Heart right ventricle (tissue), 16 donors: Measurements from ENCODE around the gene DNAH12. TPM values are rescaled to one million over a fixed set of nuclear protein-coding genes. Genes with fewer than 3 reads are reported as not detected.

Experiments used
- ATAC-seq, 8 donors: fragments of 200-7000 bp; cut with Tn5 transposase; one replicate each; pipeline ENCODE4 v1.9.1; 2020; ENCODE audit warnings: mild to moderate bottlenecking in 8 of 8, moderate library complexity in 8 of 8, moderate number of reproducible peaks in 1 of 8
- DNase-seq, 2 donors: peaks; one replicate each; pipeline ENCODE4 v3.0.0-alpha.2; 2020
- H3K27ac ChIP-seq, 10 donors: fragments of 200-600 bp; sonication (generic) in 2 of 10; one replicate each; pipeline versions ENCODE4 v1.5.0 to v1.8.0; 2020 to 2022; ENCODE audit warnings: mild to moderate bottlenecking in 3 of 10
- H3K27me3 ChIP-seq, 7 donors: fragments of 200-600 bp; one replicate each; pipeline ENCODE4 v1.8.0; 2021 to 2022; ENCODE audit warnings: mild to moderate bottlenecking in 2 of 7
- H3K36me3 ChIP-seq, 9 donors: fragments of 200-600 bp; sonication (generic) in 1 of 9; one replicate each; pipeline versions ENCODE4 v1.5.0 to v1.8.0; 2020 to 2022; ENCODE audit warnings: mild to moderate bottlenecking in 2 of 9
- H3K4me1 ChIP-seq, 9 donors: fragments of 200-600 bp; sonication (generic) in 1 of 9; one replicate each; pipeline versions ENCODE4 v1.5.0 to v1.8.0; 2020 to 2022; ENCODE audit warnings: mild to moderate bottlenecking in 4 of 9
- H3K4me3 ChIP-seq, 10 donors: fragments of 200-600 bp; sonication (generic) in 2 of 10; one replicate each; pipeline versions ENCODE4 v1.5.0 to v1.8.0; 2020 to 2022; ENCODE audit warnings: mild to moderate bottlenecking in 7 of 10, moderate library complexity in 2 of 10
- H3K9me3 ChIP-seq, 11 donors: fragments of 200-600 bp in 10 of 11; sonication (generic) in 2 of 11; one replicate each; pipeline versions ENCODE4 v1.5.0 to v1.8.0; 2013 to 2022; ENCODE audit warnings: mild to moderate bottlenecking in 2 of 11, control low read depth in 1 of 11, moderate library complexity in 1 of 11
- WGBS, 2 donors: extraction: QIAGEN DNeasy Blood & Tissue Kit; methylation state at CpG; one replicate each; pipeline ENCODE4 v1.1.7; 2013; ENCODE audit warnings: inconsistent platforms in 1 of 2; 5-methylcytosine and 5-hydroxymethylcytosine counted together
- intact Hi-C, 10 donors: fragments of 100-400 bp; cut with DNase I; formaldehyde crosslinking; loops; one replicate each; pipeline versions ENCODE4 v1.11.1 to v1.14.2; 2022
- polyA plus RNA-seq, 2 donors: library from polyadenylated mRNA; stranded (reverse); fragments of 200-250 nt; gene quantifications; one replicate each; pipeline ENCODE4 v1.2.3, GENCODE V29; 2013
- total RNA-seq, 10 donors: library from RNA; stranded (reverse); fragmentation: NEBNext Ultra II Directional in 3 of 10; extraction: Animal tissue kit (Norgen Biotek cat#: 25700) in 3 of 10; gene quantifications; one replicate each; pipeline versions ENCODE4 v1.2.1 to v1.2.4, GENCODE V29; 2021 to 2023
- TF ChIP-seq, protein P1 (sequence below), 9 donors: fragments of 200-600 bp; sonication (generic) in 2 of 9; IDR thresholded peaks; one replicate each; pipeline versions ENCODE4 v1.5.0 to v1.8.0; 2021 to 2022; ENCODE audit warnings: antibody characterized with exemption in 9 of 9, mild to moderate bottlenecking in 5 of 9, moderate library complexity in 1 of 9
- donor health status: Arrhythmogenic right ventricular cardiomyopathy.
- donor health status: ischemic (EF 13 %, LVEDD 7.1; RV severe dilation, severe dysfunction).
- donor health status: healthy with polysubstance abuse.
- donor health status: DM: no; HTN: yes; CAD: no.
- donor health status: DM: no; HTN: no; CAD: no.
- donor health status: ischemic (EF 25% LVEDD 6.9; RV normal size, moderate dysfunction).
- donor health status: ischemic (EF 25% LVEDD 5.7; RV mildly dilated, moderate dysfunction).
- donor health status: healthy.
- donor health status: DM: yes; HTN: yes; CAD: no.
- donor health status: Ischemic cardiomyopathy.
- donor health status: ischemic (EF 35%, LVEDD 5.7; RV mildly dilated, moderate dysfunction).
- donor health status: nonischemic (EF 11% LVEDD 7.7; RV severe dilation, severe dysfunction).
- donor health status: DM: yes; HTN: yes; CAD: no.
- donor health status: PGD.
- donor health status: ischemic (EF 29% LVEDD 5.4; RV normal size, mild dysfunction).
- donor health status: nonischemic (EF 23%, LVEDD 6.1; RV moderate dilation, normal function).

The DNAH12 gene
- total and polyA plus RNA-seq, 12 donors = 0.01 to 0.44 (median 0.12) TPM; not detected in 4

DNA sequence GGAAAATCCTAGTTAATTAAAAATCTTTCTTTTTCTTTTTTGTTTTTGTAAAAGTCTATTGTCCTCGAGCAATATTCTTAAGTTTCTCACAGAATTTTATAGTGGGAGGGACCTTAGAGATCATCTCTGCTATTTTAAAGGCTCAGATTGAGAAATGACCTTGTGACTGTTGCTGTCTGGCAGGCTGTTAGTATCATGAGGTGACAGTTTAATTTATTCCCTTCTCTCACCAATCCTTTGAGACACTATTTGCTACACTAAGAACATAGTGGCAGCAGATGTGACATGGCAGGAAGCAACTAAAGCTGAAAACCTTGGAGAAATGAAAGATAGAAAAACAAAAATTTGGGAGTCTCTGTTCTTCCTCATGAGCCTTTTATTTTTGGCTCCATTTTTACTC, 291.7 kb downstream of the DNAH12 start:
- ATAC-seq = peak; percentile 34 to 82 (median 71)
- Histone ChIP-seq H3K9me3 (no peaks in the 10 kb centered on the region), H3K27me3 (no peaks in the 10 kb centered on the region), H3K36me3 (peaks cover 0 to 94% (median 23%) of the 10 kb centered on the region in 9 donors), H3K4me3 (peak overlapping the region in 7 of 10 donors; percentile 0 to 39 (median 25)), H3K27ac (peak overlapping the region in 7 of 10 donors; percentile 50 to 70 (median 63)), H3K4me1 (peaks cover 0 to 15% (median 5%) of the 10 kb centered on the region in 9 donors)
- intact Hi-C loops = no loop called here
- WGBS, 2 donors = 35 to 40% methylated on average over 1 of the region's 1 CpG
- TF ChIP-seq, protein P1, sequence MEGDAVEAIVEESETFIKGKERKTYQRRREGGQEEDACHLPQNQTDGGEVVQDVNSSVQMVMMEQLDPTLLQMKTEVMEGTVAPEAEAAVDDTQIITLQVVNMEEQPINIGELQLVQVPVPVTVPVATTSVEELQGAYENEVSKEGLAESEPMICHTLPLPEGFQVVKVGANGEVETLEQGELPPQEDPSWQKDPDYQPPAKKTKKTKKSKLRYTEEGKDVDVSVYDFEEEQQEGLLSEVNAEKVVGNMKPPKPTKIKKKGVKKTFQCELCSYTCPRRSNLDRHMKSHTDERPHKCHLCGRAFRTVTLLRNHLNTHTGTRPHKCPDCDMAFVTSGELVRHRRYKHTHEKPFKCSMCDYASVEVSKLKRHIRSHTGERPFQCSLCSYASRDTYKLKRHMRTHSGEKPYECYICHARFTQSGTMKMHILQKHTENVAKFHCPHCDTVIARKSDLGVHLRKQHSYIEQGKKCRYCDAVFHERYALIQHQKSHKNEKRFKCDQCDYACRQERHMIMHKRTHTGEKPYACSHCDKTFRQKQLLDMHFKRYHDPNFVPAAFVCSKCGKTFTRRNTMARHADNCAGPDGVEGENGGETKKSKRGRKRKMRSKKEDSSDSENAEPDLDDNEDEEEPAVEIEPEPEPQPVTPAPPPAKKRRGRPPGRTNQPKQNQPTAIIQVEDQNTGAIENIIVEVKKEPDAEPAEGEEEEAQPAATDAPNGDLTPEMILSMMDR (IDR thresholded peaks at IDR 0.05) = no peak
- no peak for DNase-seq

DNA sequence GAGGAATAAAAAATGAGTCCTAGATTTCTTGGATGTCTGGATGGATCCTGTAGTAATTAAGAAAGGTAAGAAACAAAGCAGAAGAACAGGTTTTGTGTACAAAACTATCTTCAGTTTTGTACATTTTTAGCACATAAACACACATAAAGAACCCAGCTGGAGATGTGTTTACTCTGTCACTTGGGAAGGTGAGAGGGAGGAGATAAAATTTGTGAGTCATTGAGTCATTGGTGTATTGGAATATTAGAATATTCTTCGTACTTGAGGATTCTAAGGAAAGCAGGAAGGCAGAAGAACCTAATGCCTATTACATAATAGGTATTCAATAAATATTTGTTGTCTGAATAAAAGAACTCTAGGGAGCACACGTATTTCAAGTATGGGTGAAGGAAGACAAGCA, 299.2 kb downstream of the DNAH12 start:
- 87 to 91% methylated on average over 2 of the region's 2 CpGs for WGBS, 2 donors

More for the DNA sequence above, 299.2 kb downstream of the DNAH12 start:
- no peak overlapping the region for H3K27ac ChIP-seq
- peaks cover 0 to 100% (median 66%) of the 10 kb centered on the region in 9 donors for H3K36me3 ChIP-seq
- intact Hi-C loops = no loop called here
- ATAC-seq = no peak
- no peak for DNase-seq
- TF ChIP-seq, protein P1 (IDR thresholded peaks at IDR 0.05) = no peak
- H3K9me3 ChIP-seq = no peaks in the 10 kb centered on the region
- H3K4me1 ChIP-seq = no peaks in the 10 kb centered on the region
- H3K27me3 ChIP-seq = no peaks in the 10 kb centered on the region
- no peak overlapping the region for H3K4me3 ChIP-seq

Other genes with a start within 250 kb of the DNAH12 start
- gene PDE12, start 11.9 kb upstream of the DNAH12 start, total RNA-seq = 10 to 100 TPM; 10.3 to 14.6 (median 12.9) TPM
- 1 to 10 TPM; 2.7 to 4.6 TPM for gene PDE12, start 11.9 kb upstream of the DNAH12 start, polyA plus RNA-seq
- 10 to 100 TPM; 56.4 to 83.3 (median 73.7) TPM for gene ARF4, start 53.0 kb upstream of the DNAH12 start, total RNA-seq
- gene ARF4, start 53.0 kb upstream of the DNAH12 start, polyA plus RNA-seq = 100 to 1,000 TPM in 1 of 2 donors, 10 to 100 TPM in 1; 25.7 to 130 TPM
- 10 to 100 TPM; 13.0 to 28.9 (median 20.0) TPM for gene DENND6A, start 148.7 kb upstream of the DNAH12 start, total RNA-seq
- gene DENND6A, start 148.7 kb upstream of the DNAH12 start, polyA plus RNA-seq = 10 to 100 TPM in 1 of 2 donors, 1 to 10 TPM in 1; 4.3 to 11.0 TPM
- 100 to 1,000 TPM; 198 to 724 (median 431) TPM for gene SLMAP, start 212.0 kb upstream of the DNAH12 start, total RNA-seq
- gene SLMAP, start 212.0 kb upstream of the DNAH12 start, polyA plus RNA-seq = 10 to 100 TPM; 65.8 to 79.8 TPM